Vagina (tissue), 2 donors: ENCODE measurements around the gene ESYT1.

ENCODE experiments used
- POLR2A ChIP-seq, 2 donors: fragments of 450-650 bp; IDR thresholded peaks; one replicate each; pipeline ENCODE4 v1.6.1; 2017; ENCODE audit warnings: antibody characterized with exemption in 2 of 2, mild to moderate bottlenecking in 2 of 2, moderate library complexity in 2 of 2
- POLR2AphosphoS5 ChIP-seq, 2 donors: sonication (generic); formaldehyde crosslinking; IDR thresholded peaks; one replicate each; pipeline ENCODE4 v1.9.0; 2017; ENCODE audit warnings: antibody characterized with exemption in 2 of 2, mild to moderate bottlenecking in 2 of 2, low read depth in 1 of 2; ENCODE audit not compliant: insufficient read depth in 1 of 2
- TF ChIP-seq, protein P1 (sequence below), 3 experiments: fragments of 450-650 bp in 2 of 3; fragments of 200-600 bp in 1 of 3; sonication (generic) in 1 of 3; IDR thresholded peaks; one replicate each; pipeline ENCODE4 v1.5.1; 2017 to 2019; ENCODE audit warnings: antibody characterized with exemption in 3 of 3, mild to moderate bottlenecking in 2 of 3, moderate library complexity in 2 of 3

DNA sequence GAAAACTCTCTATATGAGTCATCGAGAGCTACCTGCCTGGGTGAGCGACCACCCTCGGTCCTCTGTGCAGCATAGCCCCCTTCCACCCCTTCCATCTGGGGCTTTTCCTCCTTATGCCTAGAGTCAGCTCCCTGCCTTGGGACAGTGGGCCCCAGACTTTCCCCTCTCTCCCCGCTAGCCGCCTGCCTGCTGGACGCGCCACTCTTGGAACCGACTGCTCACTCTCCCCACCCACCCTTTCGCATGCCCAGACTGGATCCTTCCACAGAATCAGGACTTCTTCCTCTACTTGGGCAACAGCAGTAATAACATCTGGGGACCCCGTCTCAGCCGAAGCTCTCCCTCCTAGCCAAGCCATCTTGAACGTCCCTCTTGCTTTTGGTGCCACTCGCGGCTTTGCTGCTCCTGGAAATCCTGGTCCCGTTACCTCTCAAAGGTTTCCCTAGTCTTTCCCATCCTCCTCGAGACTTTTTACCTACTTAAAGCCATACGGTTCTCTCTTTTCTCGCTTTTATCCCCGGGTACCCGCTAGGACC, 671 bp downstream of the ESYT1 start:
- TF ChIP-seq, protein P1, sequence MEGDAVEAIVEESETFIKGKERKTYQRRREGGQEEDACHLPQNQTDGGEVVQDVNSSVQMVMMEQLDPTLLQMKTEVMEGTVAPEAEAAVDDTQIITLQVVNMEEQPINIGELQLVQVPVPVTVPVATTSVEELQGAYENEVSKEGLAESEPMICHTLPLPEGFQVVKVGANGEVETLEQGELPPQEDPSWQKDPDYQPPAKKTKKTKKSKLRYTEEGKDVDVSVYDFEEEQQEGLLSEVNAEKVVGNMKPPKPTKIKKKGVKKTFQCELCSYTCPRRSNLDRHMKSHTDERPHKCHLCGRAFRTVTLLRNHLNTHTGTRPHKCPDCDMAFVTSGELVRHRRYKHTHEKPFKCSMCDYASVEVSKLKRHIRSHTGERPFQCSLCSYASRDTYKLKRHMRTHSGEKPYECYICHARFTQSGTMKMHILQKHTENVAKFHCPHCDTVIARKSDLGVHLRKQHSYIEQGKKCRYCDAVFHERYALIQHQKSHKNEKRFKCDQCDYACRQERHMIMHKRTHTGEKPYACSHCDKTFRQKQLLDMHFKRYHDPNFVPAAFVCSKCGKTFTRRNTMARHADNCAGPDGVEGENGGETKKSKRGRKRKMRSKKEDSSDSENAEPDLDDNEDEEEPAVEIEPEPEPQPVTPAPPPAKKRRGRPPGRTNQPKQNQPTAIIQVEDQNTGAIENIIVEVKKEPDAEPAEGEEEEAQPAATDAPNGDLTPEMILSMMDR (IDR thresholded peaks at IDR 0.05) = no peak
- no peak for TF ChIP-seq POLR2A (IDR thresholded peaks at IDR 0.05)
- no peak for TF ChIP-seq POLR2AphosphoS5 (IDR thresholded peaks at IDR 0.05; ENCODE audit: insufficient read depth in 1 of 2, low read depth in 1 of 2)
